K562 (cell line): ENCODE measurements around the gene BACE1. TPM values are rescaled to one million over a fixed set of nuclear protein-coding genes. Genes with fewer than 3 reads are reported as not detected.
A peak's percentile ranks its signal among the peaks of the same experiment; 100 is the strongest.

Source experiments
- ADNP ChIP-seq: fragments of 200-800 bp; sonication (Bioruptor generic); IDR thresholded peaks from 2 replicates; pipeline ENCODE4 v1.6.1; 2016; ENCODE audit warnings: missing genetic modification characterization, missing compliant biosample characterization
- ASH1L ChIP-seq: fragments of 450-650 bp; IDR thresholded peaks from 2 replicates; pipeline ENCODE4 v1.6.1; 2018; ENCODE audit warnings: borderline replicate concordance, mild to moderate bottlenecking, low read depth; ENCODE audit not compliant: partially characterized antibody
- ATF4 ChIP-seq: fragments of 450-650 bp; formaldehyde crosslinking; IDR thresholded peaks from 2 replicates; pipeline ENCODE4 v1.4.0; 2022; ENCODE audit warnings: mild to moderate bottlenecking, moderate library complexity
- DNMT1 ChIP-seq: fragments of 450-650 bp; IDR thresholded peaks from 2 replicates; pipeline ENCODE4 v1.6.1; 2016; ENCODE audit warnings: antibody characterized with exemption, mild to moderate bottlenecking
- NR4A1 ChIP-seq, 2 experiments: fragments of 250-450 bp in 1 of 2; fragments of 450-650 bp in 1 of 2; sonication (Bioruptor Pico) in 1 of 2; IDR thresholded peaks; 2 replicates each; pipeline versions ENCODE4 v1.4.0 to v1.6.1; 2016 to 2020; ENCODE audit warnings: mild to moderate bottlenecking in 2 of 2, missing compliant biosample characterization in 1 of 2, missing genetic modification characterization in 1 of 2, moderate library complexity in 1 of 2
- NRF1 ChIP-seq, 2 experiments: fragments of 450-650 bp; IDR thresholded peaks in 1 of 2; conservative IDR thresholded peaks in 1 of 2; 2 replicates each; pipeline ENCODE4 v1.6.1; 2014; ENCODE audit warnings: mild to moderate bottlenecking in 2 of 2
- PCBP2 ChIP-seq: fragments of 200-400 bp; formaldehyde crosslinking; IDR thresholded peaks from 2 replicates; pipeline ENCODE4 v1.6.1; 2018; ENCODE audit warnings: low read length, low read depth, mild to moderate bottlenecking, moderate library complexity; ENCODE audit not compliant: poor library complexity, severe bottlenecking
- SMARCE1 ChIP-seq: fragments of 450-650 bp; IDR thresholded peaks from 2 replicates; pipeline ENCODE4 v1.7.1; 2016; ENCODE audit warnings: mild to moderate bottlenecking
- USF2 ChIP-seq: sonication (generic); formaldehyde crosslinking; IDR thresholded peaks from 2 replicates; pipeline ENCODE4 v1.5.0; 2020; ENCODE audit warnings: missing genetic modification reagents
- ZBTB7A ChIP-seq: IDR thresholded peaks from 2 replicates; pipeline ENCODE4 v1.6.1; 2011; ENCODE audit warnings: low read depth, mild to moderate bottlenecking, low read length, moderate library complexity, borderline replicate concordance; ENCODE audit not compliant: control insufficient read depth
- ZNF197 ChIP-seq: fragments of 200-800 bp; sonication (Bioruptor generic); IDR thresholded peaks from 2 replicates; pipeline ENCODE4 v1.6.1; 2016; ENCODE audit warnings: low read depth, missing genetic modification characterization, missing compliant biosample characterization
- ZNF316 ChIP-seq: fragments of 450-650 bp; IDR thresholded peaks from 2 replicates; pipeline ENCODE4 v1.6.1; 2016
- polyA plus RNA-seq, 8 experiments: library from polyadenylated mRNA; depleted of rRNA in 4 of 8; stranded (reverse) in 5 of 8; unstranded in 3 of 8; fragments of >200 nt; fragmentation: Nextera tagmentation in 2 of 8; fragmentation: Illumina TruSeq in 1 of 8; extraction: Ambion mirVana in 2 of 8; extraction: Trizol in 1 of 8; gene quantifications; 2 replicates each; pipeline versions ENCODE4 v1.2.1 to v1.2.3, GENCODE V29; 2011 to 2014; ENCODE audit warnings: inconsistent platforms in 1 of 8, missing spikeins in 1 of 8
- total RNA-seq, 7 experiments: library from RNA; depleted of rRNA in 6 of 7; stranded (reverse); fragments of >200 nt in 6 of 7; fragmentation: Illumina TruSeq in 2 of 7; extraction: Trizol in 2 of 7; gene quantifications; 2 replicates each; pipeline versions ENCODE4 v1.2.1 to v1.2.3, GENCODE V29; 2011 to 2021; ENCODE audit warnings: low replicate concordance in 1 of 7
- TF ChIP-seq, protein P1 (sequence below): fragments of 450-650 bp; conservative IDR thresholded peaks from 2 replicates; pipeline ENCODE4 v1.6.1; 2016; ENCODE audit warnings: missing genetic modification characterization, low read depth, mild to moderate bottlenecking, missing compliant biosample characterization, moderate library complexity
- TF ChIP-seq, protein P2 (sequence below): fragments of 250-450 bp; sonication (Bioruptor Pico); IDR thresholded peaks from 2 replicates; pipeline ENCODE4 v1.4.0; 2020; ENCODE audit warnings: mild to moderate bottlenecking, moderate library complexity
- TF ChIP-seq, protein P3 (sequence below): sonication (generic); formaldehyde crosslinking; IDR thresholded peaks from 2 replicates; pipeline ENCODE4 v1.8.1; 2022; ENCODE audit warnings: missing genetic modification reagents
- TF ChIP-seq, protein P4 (sequence below): fragments of 250-450 bp; sonication (Bioruptor Pico); IDR thresholded peaks from 2 replicates; pipeline ENCODE4 v1.8.0; 2021; ENCODE audit warnings: moderate library complexity, mild to moderate bottlenecking, inconsistent platforms

The BACE1 gene
- total and polyA plus RNA-seq, 9 of the 15 experiments (the other 6 are each of a cell fraction or from before 2014, with no cell fraction given) = 0.01 to 0.25 (median 0.16) TPM; not detected in 5

DNA sequence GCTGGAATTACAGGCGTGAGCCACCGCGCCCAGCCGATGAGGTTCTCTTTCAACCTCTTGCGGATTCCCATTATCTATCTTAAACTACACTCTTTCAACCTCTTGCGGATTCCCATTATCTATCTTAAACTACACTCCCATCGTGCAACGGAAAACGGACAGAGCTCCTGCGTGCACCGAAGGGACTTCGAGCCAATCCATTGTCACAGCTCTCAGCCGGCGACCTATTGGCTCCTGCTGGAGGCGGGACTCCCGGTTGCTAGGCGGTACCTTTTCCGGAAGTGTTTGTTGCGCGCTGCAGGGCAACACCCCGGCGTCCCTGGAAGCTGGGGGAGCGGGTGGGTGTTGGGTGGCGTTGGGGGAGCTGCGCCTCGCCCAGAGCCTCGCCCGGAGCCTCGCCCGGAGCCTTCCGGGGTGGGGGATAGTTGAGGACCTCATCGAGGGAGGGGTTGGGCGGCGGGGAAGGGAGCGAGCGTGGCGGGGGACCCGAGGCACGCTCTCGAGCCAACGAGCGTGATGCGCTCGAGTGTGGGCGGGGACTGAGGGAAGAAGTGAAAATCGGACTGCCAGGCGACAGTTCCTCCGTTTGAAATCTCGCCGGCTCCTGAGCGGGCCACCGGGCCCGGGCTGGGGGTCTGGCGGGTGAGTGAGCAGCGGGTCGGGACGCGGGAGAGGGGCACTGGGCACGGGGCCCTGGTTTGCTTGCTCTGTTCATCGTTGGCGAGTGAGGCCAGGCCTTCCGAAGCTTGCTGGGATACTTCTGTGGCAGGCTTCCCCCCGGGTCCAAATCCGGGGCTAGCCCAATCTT, 11.7 kb upstream of the BACE1 start, which contains the start of gene CEP164 (continued):
- TF ChIP-seq, protein P1, sequence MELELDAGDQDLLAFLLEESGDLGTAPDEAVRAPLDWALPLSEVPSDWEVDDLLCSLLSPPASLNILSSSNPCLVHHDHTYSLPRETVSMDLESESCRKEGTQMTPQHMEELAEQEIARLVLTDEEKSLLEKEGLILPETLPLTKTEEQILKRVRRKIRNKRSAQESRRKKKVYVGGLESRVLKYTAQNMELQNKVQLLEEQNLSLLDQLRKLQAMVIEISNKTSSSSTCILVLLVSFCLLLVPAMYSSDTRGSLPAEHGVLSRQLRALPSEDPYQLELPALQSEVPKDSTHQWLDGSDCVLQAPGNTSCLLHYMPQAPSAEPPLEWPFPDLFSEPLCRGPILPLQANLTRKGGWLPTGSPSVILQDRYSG = no peak
- TF ChIP-seq USF2 (CRISPR knock-in tag) (no peak), PCBP2 (no peak), DNMT1 (no peak), ADNP (peak; percentile 89; the same call in 1 of the 2 replicates), NRF1 (conservative IDR thresholded peaks at IDR 0.05 in 1 of 2, IDR thresholded peaks at IDR 0.05 in 1 of 2) (peak; percentile 74), SMARCE1 (no peak), ASH1L (peak; percentile 88), ZNF197 (0 out of 2 replicates have a peak, but pooled peaks have one; percentile 5), ZBTB7A (no peak; the same call in 1 of the 2 replicates), NR4A1 (CRISPR knock-in tag; IDR thresholded peaks at IDR 0.05) (no peak), NR4A1 (tag; IDR thresholded peaks at IDR 0.05) (no peak), ATF4 (CRISPR knock-in tag) (peak; percentile 95), ZNF316 (no peak)
- TF ChIP-seq, protein P2, sequence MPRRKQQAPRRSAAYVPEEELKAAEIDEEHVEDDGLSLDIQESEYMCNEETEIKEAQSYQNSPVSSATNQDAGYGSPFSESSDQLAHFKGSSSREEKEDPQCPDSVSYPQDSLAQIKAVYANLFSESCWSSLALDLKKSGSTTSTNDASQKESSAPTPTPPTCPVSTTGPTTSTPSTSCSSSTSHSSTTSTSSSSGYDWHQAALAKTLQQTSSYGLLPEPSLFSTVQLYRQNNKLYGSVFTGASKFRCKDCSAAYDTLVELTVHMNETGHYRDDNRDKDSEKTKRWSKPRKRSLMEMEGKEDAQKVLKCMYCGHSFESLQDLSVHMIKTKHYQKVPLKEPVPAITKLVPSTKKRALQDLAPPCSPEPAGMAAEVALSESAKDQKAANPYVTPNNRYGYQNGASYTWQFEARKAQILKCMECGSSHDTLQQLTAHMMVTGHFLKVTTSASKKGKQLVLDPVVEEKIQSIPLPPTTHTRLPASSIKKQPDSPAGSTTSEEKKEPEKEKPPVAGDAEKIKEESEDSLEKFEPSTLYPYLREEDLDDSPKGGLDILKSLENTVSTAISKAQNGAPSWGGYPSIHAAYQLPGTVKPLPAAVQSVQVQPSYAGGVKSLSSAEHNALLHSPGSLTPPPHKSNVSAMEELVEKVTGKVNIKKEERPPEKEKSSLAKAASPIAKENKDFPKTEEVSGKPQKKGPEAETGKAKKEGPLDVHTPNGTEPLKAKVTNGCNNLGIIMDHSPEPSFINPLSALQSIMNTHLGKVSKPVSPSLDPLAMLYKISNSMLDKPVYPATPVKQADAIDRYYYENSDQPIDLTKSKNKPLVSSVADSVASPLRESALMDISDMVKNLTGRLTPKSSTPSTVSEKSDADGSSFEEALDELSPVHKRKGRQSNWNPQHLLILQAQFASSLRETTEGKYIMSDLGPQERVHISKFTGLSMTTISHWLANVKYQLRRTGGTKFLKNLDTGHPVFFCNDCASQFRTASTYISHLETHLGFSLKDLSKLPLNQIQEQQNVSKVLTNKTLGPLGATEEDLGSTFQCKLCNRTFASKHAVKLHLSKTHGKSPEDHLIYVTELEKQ (CRISPR knock-in tag) = no peak
- TF ChIP-seq, protein P3, sequence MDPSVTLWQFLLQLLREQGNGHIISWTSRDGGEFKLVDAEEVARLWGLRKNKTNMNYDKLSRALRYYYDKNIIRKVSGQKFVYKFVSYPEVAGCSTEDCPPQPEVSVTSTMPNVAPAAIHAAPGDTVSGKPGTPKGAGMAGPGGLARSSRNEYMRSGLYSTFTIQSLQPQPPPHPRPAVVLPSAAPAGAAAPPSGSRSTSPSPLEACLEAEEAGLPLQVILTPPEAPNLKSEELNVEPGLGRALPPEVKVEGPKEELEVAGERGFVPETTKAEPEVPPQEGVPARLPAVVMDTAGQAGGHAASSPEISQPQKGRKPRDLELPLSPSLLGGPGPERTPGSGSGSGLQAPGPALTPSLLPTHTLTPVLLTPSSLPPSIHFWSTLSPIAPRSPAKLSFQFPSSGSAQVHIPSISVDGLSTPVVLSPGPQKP (CRISPR knock-in tag) = no peak
- TF ChIP-seq, protein P4, sequence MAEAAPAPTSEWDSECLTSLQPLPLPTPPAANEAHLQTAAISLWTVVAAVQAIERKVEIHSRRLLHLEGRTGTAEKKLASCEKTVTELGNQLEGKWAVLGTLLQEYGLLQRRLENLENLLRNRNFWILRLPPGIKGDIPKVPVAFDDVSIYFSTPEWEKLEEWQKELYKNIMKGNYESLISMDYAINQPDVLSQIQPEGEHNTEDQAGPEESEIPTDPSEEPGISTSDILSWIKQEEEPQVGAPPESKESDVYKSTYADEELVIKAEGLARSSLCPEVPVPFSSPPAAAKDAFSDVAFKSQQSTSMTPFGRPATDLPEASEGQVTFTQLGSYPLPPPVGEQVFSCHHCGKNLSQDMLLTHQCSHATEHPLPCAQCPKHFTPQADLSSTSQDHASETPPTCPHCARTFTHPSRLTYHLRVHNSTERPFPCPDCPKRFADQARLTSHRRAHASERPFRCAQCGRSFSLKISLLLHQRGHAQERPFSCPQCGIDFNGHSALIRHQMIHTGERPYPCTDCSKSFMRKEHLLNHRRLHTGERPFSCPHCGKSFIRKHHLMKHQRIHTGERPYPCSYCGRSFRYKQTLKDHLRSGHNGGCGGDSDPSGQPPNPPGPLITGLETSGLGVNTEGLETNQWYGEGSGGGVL (CRISPR knock-in tag) = no peak
